ENCODE data around the gene GDAP2. TPM values are rescaled to one million over a fixed set of nuclear protein-coding genes. Genes with fewer than 3 reads are reported as not detected.

The GDAP2 gene
- total RNA-seq, 1 experiment from 2014 or later = 24.4 TPM

DNA sequence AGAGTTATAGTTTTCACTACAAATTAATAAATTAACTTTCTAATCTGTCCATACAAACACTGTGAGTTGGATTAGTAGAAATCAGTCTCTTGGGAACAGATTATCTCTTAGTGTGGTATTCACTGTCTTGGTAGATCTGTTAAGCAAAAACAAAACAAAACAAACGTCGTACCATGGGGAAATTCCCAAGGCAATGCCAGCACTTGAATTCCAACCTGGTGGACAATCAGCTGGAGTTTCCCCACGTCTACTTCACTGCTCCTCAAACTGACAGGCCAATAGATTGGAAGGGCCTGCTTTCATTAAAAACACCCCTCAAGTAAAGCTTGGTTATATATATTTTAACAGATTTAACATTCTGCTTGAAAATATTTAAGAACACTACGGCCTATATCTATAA lies 31.9 kb downstream of the GDAP2 start:
- H3K9ac ChIP-seq (ENCODE audit: extremely low read depth, insufficient read length, low read length) = no peak overlapping the region
- Mint-ChIP-seq H3K27me3 (ENCODE audit: low read depth) (no peaks in the 10 kb centered on the region), H3K9me3 (no peaks in the 10 kb centered on the region), H3K27ac (no peak overlapping the region), H3K4me1 (no peaks in the 10 kb centered on the region), H3K36me3 (ENCODE audit: insufficient read depth in 1 of 3, low read depth in 3 of 3) (peaks cover 0 to 35% (median 25%) of the 10 kb centered on the region in 3 experiments; a peak in 4 of 7 replicates), H3K4me3 (no peak overlapping the region)
- no peak overlapping the region for H3K23ac ChIP-seq (ENCODE audit: insufficient read length, low read depth, low read length)
- H4K8ac ChIP-seq (replicated peaks; ENCODE audit: insufficient read length, low read depth, low read length) = no peak overlapping the region
- H3K9me3 ChIP-seq (ENCODE audit: control insufficient read depth, low read depth, low read length) = no peaks in the 10 kb centered on the region
- H3K27me3 ChIP-seq (ENCODE audit: insufficient read depth, low read length) = no peaks in the 10 kb centered on the region
- H2AK5ac ChIP-seq (ENCODE audit: insufficient read length, low read length) = no peak overlapping the region
- no peaks in the 10 kb centered on the region for H3K4me1 ChIP-seq (ENCODE audit: insufficient read depth, low read length)
- no peak overlapping the region for H3T11ph ChIP-seq (ENCODE audit: low read length)
- no peak overlapping the region for H2AFZ ChIP-seq (ENCODE audit: low read length)
- H3K27ac ChIP-seq (ENCODE audit: insufficient read length, low read depth, low read length) = no peak overlapping the region
- H3K18ac ChIP-seq (ENCODE audit: insufficient read length, low read depth, low read length) = no peak overlapping the region
- H3K23me2 ChIP-seq (ENCODE audit: insufficient read length, low read depth, low read length, poor library complexity, severe bottlenecking) = no peaks in the 10 kb centered on the region
- H3K4ac ChIP-seq (ENCODE audit: low read depth, low read length) = no peak overlapping the region
- H2BK15ac ChIP-seq (ENCODE audit: low read depth, low read length) = no peak overlapping the region
- WGBS (ENCODE audit: extremely low coverage, insufficient read length, low lambda C conversion rate) = no CpG with 5 or more reads among the region's 4 CpGs
- H3K14ac ChIP-seq (ENCODE audit: insufficient read depth, low read length) = no peak overlapping the region
- H3K79me1 ChIP-seq (ENCODE audit: insufficient read depth, low read depth, low read length, poor library complexity, severe bottlenecking) = no peaks in the 10 kb centered on the region
- no peak overlapping the region for H4K91ac ChIP-seq (ENCODE audit: insufficient read length, low read depth, low read length)
- H2BK120ac ChIP-seq (ENCODE audit: low read depth, low read length, poor library complexity, severe bottlenecking) = no peak overlapping the region
- DNase-seq = no peak
- TF ChIP-seq, protein P1, sequence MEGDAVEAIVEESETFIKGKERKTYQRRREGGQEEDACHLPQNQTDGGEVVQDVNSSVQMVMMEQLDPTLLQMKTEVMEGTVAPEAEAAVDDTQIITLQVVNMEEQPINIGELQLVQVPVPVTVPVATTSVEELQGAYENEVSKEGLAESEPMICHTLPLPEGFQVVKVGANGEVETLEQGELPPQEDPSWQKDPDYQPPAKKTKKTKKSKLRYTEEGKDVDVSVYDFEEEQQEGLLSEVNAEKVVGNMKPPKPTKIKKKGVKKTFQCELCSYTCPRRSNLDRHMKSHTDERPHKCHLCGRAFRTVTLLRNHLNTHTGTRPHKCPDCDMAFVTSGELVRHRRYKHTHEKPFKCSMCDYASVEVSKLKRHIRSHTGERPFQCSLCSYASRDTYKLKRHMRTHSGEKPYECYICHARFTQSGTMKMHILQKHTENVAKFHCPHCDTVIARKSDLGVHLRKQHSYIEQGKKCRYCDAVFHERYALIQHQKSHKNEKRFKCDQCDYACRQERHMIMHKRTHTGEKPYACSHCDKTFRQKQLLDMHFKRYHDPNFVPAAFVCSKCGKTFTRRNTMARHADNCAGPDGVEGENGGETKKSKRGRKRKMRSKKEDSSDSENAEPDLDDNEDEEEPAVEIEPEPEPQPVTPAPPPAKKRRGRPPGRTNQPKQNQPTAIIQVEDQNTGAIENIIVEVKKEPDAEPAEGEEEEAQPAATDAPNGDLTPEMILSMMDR (conservative IDR thresholded peaks at IDR 0.05) = no peak
- H3K79me2 ChIP-seq (ENCODE audit: insufficient read depth, low read length) = no peaks in the 10 kb centered on the region
- H3K56ac ChIP-seq (ENCODE audit: insufficient read length, low read depth, low read length) = no peak overlapping the region
- no peak overlapping the region for H3K4me2 ChIP-seq (ENCODE audit: insufficient read depth, insufficient read length, low read length)
- no peak overlapping the region for H2BK5ac ChIP-seq (ENCODE audit: insufficient read length, low read length)
- H2BK20ac ChIP-seq (ENCODE audit: low read depth, low read length, poor library complexity, severe bottlenecking) = no peak overlapping the region
- no peak overlapping the region for H2BK12ac ChIP-seq (ENCODE audit: insufficient read length, low read depth, low read length)
- H4K20me1 ChIP-seq (ENCODE audit: control insufficient read depth, insufficient read depth, insufficient read length) = no peaks in the 10 kb centered on the region
- H4K5ac ChIP-seq (ENCODE audit: insufficient read length, low read depth, low read length) = no peak overlapping the region

Data from H9 (cell line).